NB4 (cell line): ENCODE measurements around the gene ZNF175.

Source experiments
- DNase-seq: peaks from one replicate; pipeline ENCODE4 v3.0.0; 2010; ENCODE audit warnings: low read depth
- H3K4me3 ChIP-seq: one replicate; pipeline ENCODE4 v1.5.1; 2011; ENCODE audit warnings: mild to moderate bottlenecking, low read depth, low read length, moderate library complexity
- CTCF ChIP-seq: IDR thresholded peaks from one replicate; pipeline ENCODE4 v1.5.1; 2012; ENCODE audit warnings: low read depth, low read length
- MYC ChIP-seq: IDR thresholded peaks from 2 replicates; pipeline ENCODE4 v1.6.1; 2011; ENCODE audit warnings: low read depth, low read length
- POLR2A ChIP-seq: IDR thresholded peaks from 2 replicates; pipeline ENCODE4 v1.6.1; 2011; ENCODE audit warnings: mild to moderate bottlenecking; ENCODE audit not compliant: insufficient read length; ENCODE audit errors: extremely low read depth
- TF ChIP-seq, protein P1 (sequence below): IDR thresholded peaks from 2 replicates; pipeline ENCODE4 v1.6.1; 2011; ENCODE audit warnings: low read depth, low read length

Gene ZNF175

DNA sequence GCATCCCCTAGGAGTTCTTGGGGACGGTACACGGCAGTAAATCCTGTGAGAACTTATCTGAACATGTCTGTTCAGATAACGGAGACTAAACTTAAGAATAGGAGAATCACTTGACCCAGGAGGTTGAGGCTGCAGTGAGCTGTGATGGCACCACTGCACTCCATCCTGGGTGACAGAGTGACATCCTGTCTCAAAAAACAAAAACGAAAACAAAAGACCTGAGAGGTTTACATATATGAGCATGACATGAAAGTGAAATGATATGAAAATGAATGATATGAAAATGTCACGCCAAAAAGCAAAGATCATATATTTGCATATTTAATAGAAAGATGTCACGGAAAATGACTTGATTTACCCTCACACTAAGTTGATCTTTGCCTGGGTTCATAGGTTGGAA, 5.8 kb downstream of the ZNF175 start:
- TF ChIP-seq MYC, result no peak
- TF ChIP-seq POLR2A, result no peak
- TF ChIP-seq, protein P1, sequence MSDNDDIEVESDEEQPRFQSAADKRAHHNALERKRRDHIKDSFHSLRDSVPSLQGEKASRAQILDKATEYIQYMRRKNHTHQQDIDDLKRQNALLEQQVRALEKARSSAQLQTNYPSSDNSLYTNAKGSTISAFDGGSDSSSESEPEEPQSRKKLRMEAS, result no peak
- no peak for TF ChIP-seq CTCF
- no peak overlapping the region for H3K4me3 ChIP-seq
- DNase-seq, result no peak

GRCh38 chr19:51586103-51586728, 15.1 kb downstream of the ZNF175 start:
- H3K4me3 ChIP-seq, result no peak overlapping the region
- DNase-seq, result peak; percentile 79
- TF ChIP-seq POLR2A (no peak), MYC (no peak), CTCF (no peak)
- TF ChIP-seq, protein P1, result no peak

GRCh38 chr19:51586799-51587198, 15.7 kb downstream of the ZNF175 start:
- no peak for DNase-seq
- no peak overlapping the region for H3K4me3 ChIP-seq
- TF ChIP-seq MYC (no peak), CTCF (no peak), POLR2A (no peak)
- TF ChIP-seq, protein P1, result no peak

DNA sequence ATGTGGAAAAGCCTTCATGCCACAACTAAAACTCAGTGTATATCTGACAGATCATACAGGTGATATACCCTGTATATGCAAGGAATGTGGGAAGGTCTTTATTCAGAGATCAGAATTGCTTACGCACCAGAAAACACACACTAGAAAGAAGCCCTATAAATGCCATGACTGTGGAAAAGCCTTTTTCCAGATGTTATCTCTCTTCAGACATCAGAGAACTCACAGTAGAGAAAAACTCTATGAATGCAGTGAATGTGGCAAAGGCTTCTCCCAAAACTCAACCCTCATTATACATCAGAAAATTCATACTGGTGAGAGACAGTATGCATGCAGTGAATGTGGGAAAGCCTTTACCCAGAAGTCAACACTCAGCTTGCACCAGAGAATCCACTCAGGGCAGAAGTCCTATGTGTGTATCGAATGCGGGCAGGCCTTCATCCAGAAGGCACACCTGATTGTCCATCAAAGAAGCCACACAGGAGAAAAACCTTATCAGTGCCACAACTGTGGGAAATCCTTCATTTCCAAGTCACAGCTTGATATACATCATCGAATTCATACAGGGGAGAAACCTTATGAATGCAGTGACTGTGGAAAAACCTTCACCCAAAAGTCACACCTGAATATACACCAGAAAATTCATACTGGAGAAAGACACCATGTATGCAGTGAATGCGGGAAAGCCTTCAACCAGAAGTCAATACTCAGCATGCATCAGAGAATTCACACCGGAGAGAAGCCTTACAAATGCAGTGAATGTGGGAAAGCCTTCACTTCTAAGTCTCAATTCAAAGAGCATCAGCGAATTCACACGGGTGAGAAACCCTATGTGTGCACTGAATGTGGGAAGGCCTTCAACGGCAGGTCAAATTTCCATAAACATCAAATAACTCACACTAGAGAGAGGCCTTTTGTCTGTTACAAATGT, 16.4 kb downstream of the ZNF175 start:
- TF ChIP-seq, protein P1, result no peak
- TF ChIP-seq POLR2A, result no peak
- TF ChIP-seq CTCF, result no peak
- no peak for TF ChIP-seq MYC
- H3K4me3 ChIP-seq, result no peak overlapping the region
- no peak for DNase-seq

GRCh38 chr19:51589511-51589910, 18.4 kb downstream of the ZNF175 start:
- TF ChIP-seq POLR2A (no peak), MYC (no peak), CTCF (no peak)
- TF ChIP-seq, protein P1, result no peak
- no peak for DNase-seq
- no peak overlapping the region for H3K4me3 ChIP-seq
